Astrocyte of the hippocampus (primary cell): Measurements from ENCODE around the gene PLAAT4.
A peak's percentile ranks its signal among the peaks of the same experiment; 100 is the strongest.
"Not testable (repeated sequence)": the region's sequence is repeated elsewhere in the genome, so short reads cannot be mapped to it uniquely, and the experiment has no call there.

Experiments used
- DNase-seq: peaks from one replicate; pipeline ENCODE4 v3.0.0; 2011; ENCODE audit warnings: low read depth, low spot score

PLAAT4 gene

DNA sequence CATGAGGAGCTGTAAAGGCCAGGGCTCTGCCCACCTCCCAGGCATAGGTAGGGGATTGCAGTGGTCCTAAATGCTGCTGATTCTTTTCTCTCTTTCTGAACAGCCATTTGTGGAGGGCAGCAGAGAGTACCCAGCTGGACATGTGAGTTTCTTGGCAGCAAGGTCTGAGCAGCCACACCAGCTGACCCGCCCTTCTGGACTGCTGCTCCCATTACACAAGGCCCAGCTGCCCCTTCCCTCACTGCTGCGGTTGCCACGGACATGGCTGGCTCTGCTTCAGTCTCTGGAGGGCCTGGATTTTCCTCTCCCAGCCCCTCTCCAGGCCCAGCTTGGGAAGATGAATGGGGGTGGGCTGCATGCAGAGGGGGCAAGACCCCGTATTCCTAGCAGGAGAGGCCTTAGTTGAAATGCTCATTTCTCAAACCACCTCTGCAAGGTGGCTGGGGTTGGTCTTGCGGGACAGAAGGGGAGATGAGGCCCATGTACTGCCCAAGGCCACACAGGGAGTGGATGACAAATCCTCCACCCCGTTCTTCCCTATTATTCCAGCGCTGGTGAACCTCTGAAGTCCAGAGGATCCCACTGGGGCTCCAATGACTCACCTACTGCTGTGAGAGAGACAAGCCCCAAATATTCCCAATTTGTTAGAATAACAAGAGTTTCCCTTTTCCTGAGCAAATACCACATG, 26.1 kb upstream of the PLAAT4 start:
- DNase-seq: peak; percentile 46

DNA sequence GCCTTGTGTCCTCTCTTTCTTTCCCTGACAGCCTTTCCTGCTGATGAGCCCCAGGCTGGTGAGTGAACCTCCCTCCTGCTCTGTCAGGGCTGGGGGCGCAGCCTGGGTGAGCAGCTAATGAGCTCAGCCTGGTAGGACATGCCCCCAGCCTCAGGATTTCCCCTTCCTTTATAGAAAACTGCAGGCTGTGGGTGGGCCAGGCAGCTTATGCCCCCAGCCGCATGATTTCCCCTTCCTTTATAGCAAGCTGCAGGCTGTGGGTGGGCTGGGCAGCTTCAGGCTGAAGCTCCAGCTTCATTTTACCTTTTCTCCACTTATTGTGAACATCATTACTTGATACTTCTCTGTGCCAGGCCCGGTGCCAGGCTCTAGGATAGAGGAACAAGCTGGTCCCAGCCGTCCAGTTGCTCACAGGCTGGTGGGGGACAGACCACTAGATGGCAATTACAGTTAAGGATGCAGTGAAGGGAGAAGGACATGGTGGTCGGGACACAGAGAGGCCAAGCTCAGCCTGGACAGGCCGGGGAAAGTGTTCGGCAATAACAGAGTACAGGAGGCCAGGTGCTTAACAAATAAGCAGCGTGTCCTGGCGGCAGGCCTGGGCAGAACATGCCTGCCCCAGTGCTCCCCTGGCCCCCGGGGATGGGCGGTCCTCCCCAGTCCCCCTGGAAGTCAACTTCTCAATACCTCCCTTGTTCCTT, 25.4 kb upstream of the PLAAT4 start:
- DNase-seq: no peak

DNA sequence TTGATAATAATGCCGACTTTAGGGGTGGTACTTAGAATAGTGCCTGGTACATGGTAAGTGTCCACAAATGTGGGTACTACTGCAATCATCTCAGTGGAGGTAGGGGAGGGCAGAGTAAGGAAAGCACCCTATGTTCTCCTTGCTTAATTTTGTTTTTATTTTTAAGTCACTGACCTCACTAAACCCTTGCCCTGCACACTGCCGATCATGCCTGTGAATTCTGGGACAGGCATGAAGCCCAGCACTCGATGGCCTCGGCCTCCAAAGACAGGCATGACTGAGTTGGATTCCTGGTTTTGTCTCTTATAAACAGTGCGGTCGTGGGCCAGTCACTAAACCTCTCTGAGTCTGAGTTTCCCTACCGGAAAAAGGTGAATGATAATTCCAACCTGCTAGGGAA, 23.8 kb upstream of the PLAAT4 start:
- DNase-seq: no peak

DNA sequence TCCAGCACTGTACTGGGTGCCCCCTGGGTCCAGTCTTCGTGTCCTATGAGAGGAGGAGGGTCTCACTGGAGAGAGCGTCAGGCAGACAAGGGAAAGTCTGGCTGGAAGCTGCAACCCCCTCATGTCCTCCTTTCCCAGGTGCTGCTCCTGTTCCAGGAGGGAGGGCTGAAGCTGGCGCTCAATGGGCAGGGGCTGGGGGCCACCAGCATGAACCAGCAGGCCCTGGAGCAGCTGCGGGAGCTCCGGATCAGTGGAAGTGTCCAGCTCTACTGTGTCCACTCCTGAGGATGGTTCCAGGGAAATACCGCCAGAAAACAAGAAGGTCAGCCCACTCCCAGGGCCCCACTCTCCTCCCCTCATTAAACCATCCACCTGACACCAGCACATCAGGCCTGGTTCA, 20.5 kb upstream of the PLAAT4 start:
- DNase-seq: no peak

DNA sequence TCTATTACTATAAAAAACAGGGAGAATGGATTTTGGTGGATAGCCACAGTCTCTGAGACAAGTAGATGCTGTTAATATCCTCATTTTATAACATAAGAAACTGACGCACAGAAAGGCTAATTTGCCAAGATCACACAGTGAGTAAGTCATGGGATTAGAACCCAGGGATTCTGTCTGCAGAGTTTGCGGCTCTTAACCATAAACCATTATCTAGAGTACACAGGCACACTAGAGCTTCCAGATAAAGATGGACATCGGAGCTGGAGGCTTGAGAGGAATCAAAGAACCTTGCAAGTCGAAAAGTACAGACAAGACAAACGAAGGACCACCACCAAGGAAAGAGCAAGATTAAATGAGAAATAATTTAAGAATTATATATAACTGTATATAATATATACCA, 19.5 kb upstream of the PLAAT4 start:
- no peak for DNase-seq

DNA sequence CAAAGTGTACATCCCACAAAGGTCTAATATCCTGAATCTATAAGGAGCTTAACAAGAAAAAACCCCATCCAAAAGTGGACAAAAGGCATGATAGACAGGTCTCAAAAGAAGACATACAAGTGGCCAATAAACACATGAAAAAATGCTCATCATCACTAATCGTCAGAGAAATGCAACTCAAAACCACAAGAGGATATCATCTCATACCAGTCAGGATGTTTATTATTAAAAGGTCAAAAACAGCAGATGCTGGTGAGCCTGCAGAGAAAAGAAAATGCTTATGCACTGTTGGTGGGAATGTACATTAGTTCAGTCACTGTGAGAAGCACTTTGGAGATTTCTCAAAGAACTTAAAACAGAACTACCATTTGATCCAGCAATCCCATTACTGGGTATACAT, 18.1 kb upstream of the PLAAT4 start:
- peak; percentile 39 for DNase-seq

DNA sequence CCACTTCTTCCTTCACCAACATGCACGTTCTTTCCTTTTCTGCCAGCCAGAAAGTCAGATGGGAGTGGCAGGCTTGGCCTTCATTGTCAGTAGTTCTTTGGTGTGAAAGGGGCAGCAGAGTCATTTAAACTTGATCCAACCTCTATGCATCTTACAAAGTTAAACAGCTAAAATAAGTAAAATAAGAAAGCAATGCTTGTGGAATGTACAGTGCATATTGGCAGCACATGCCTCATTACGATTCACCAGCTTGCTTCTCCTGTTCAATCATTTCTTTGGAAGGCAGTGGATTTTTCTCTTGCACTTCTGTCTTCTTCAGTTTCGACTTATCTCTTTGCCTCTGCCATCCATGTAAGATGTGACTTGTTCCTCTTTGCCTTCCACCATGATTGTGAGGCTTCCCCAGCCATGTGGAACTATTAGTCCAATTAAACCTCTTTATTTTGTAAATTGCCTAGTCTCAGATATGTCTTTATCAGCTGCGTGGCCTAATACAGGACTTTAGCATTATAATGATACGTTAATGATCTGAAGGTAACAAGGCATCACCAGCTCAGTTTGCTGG, 15.9 kb upstream of the PLAAT4 start:
- DNase-seq: no peak

DNA sequence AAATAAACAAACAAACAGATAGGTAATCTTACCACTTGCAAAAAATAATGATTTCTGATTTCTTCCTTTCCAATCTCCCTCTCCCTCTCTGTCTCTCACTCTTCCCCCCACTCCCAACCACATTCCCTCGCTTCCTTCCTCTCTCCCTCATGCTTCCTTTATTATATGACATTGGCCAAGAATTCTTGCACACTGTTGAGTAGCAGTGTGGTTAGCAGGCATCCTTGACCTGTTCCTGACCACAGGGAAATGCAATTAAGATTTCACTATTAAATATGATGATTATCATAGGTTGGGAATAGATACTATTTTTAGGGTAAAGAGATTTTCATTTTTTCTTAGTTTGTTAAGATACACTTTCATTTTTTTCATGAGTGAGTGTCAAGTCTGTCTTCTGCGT, 14.7 kb upstream of the PLAAT4 start:
- no peak for DNase-seq

DNA sequence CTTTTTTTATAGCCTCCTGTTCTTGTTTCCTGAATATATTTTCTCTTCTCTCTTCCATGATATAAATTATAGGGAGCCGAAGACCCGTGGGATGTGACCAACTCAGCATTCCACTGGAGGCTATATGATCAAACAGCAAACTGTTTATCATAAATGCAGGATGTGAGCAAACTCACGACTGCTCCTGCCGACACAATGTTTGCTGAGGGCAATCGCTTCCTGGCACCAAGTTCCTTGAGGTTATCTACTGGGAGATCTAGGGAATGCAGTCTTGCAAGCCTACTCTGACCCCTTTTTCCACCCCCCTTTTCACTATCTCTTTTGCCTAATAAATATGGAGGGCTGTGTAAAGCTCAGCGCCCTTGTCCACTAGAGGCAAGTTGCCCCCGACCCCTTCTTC, 13.5 kb upstream of the PLAAT4 start:
- DNase-seq: no peak

DNA sequence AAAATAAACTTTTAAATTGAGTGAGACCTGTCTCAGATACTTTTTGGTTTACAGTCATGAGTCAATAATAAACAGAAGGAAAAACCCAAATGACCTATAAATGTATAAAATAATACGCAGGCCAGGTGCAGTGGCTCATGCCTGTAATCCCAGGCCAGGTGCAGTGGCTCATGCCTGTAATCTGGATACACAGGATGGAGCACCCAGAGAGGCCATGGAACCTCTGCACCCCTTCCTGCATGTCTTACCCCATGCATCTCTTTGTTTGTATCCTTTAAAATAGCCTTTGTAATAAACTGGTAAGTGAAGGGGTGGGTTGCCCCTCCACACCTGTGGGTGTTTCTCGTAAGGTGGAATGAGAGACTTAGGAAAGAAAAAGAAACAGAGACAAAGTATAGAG, 8.9 kb upstream of the PLAAT4 start:
- no peak for DNase-seq

DNA sequence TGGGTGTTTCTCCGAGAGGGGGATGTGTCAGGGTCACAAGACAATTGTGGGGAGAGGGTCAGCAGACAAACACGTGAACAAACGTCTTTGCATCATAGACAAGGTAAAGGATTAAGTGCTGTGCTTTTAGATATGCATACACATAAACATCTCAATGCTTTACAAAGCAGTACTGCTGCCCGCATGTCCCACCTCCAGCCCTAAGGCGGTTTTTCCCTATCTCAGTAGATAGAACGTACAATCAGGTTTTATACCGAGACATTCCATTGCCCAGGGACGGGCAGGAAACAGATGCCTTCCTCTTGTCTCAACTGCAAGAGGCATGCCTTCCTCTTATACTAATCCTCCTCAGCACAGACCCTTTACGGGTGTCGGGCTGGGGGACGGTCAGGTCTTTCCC, 8.5 kb upstream of the PLAAT4 start:
- not testable (repeated sequence) for DNase-seq

DNA sequence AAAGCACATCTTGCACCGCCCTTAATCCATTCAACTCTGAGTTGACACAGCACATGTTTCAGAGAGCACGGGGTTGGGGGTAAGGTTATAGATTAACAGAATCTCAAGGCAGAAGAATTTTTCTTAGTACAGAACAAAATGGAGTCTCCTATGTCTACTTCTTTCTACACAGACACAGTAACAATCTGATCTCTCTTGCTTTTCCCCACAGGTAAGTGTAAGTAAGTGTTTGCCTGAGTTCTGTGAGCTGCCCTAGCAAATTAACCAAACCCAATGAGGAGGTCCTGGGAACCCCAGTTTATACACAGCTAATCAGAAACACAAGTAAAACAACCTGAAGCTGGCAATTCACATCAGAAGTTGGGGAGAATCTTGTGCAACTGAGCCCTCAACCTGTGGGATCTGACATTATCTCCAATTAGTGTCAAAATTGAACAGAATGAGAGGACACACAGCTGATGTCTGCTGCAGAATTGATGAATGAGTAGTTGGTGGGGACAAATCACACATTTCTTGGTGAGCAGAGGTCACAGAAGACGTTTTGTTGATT, 7.8 kb upstream of the PLAAT4 start:
- DNase-seq: not testable (repeated sequence)

DNA sequence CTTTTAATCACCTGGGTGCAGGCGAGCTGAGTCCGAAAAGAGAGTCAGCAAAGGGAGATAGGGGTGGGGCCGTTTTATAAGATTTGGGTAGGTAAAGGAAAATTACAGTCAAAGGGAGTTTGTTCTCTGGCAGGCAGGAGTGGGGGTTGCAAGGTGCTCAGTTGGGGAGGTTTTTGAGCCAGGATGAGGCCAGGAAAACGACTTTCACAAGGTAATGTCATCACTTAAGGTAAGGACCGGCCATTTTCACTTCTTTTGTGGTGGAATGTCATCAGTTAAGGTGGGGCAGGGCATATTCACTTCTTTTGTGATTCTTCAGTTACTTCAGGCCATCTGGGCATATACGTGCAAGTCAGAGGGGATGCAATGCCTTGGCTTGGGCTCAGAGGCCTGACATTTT, 7.2 kb upstream of the PLAAT4 start:
- not testable (repeated sequence) for DNase-seq

DNA sequence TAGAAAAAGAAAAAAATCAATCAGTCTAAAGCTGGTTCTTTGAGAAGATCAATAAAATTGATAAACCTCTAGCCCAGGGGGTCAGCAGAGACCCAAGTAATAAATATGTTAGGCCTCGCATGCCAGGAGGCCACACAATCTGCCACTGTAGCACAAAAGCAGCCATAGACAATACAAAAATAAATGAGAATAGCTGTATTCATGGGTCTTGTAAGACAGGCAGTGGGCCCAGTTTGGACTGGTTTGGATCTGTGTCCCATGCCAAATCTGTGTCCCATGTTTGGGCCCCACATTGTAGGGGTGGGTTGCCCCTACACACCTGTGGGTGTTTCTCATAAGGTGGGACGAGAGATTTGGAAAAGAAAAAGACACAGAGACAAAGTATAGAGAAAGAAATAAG, 6.6 kb upstream of the PLAAT4 start:
- no peak for DNase-seq

DNA sequence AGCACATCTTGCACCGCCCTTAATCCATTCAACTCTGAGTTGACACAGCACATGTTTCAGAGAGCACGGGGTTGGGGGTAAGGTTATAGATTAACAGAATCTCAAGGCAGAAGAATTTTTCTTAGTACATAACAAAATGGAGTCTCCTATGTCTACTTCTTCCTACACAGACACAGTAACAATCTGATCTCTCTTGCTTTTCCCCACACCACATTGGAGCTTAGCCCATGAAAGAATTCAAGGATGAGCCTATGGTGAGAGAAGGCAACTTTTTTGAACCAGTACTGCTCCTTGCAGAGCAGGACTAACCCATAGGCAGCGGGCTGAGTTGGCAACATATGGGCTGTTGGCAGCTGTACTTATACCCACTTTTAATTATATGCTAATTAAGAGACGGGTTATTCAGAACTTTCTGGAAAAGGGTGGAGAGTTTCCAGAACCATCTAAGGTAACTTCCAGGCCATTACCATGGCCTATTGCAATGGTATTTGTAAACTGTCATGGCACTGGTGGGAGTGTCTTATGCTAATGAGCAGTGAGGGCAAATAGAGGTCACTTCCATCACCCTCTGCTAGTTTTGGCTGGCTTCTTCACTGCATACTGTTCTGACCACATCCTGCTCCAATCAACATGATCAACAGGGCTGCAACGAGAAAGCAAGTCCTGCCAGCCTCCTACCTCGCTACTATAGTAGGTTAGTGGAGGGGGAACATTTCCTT, 5.4 kb upstream of the PLAAT4 start:
- peak; percentile 96 for DNase-seq

DNA sequence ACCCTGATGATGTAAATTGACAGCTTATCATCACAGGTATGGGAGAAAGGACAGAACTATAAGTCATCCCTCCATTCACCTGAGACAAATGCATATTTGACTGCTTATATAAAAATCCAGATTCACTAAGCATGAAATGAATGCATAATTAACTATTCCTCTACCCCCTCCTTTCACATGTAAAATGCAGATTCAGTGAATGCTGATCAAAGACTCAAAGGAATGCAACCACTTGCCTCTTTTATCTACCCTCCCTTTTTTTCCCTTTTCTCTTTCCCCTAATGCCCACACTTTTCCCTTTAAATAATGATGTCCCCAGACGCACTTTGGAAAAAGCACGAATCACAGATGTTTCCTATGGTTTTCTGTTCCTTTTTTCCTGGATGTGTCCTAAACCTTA, 4.5 kb upstream of the PLAAT4 start:
- peak; percentile 29 for DNase-seq

DNA sequence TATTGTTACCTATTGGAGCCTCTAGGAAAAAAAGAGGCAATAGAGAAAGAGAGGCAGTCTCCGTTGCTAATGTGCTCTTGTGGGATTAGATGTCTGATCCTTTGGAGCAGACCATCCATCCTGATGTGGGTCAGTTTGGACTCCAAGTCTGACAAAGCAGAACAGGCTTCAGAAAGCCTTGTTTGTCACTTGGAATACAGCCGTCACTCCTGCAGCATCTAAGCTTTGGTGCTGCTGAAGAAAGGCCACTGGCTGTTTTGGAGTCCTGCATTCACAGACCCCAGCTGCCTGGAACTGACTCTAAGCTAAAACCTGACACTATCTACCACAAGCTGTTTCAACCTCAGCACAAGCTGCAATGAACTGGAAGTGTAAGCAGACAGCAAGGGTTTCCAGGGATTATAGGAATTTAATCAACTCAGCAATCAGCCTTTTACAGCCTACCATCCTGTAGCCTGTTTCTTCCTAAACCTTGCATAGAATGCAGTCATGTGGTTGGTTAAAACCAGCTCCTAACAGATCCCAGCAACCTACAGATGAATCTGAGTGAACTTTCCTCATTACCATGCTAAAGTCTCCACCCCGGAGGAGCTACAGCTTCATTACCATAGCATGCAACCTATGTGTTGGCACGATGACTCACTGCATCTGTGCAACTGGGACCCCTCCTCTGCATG, 3.7 kb upstream of the PLAAT4 start:
- DNase-seq: peak; percentile 48

DNA sequence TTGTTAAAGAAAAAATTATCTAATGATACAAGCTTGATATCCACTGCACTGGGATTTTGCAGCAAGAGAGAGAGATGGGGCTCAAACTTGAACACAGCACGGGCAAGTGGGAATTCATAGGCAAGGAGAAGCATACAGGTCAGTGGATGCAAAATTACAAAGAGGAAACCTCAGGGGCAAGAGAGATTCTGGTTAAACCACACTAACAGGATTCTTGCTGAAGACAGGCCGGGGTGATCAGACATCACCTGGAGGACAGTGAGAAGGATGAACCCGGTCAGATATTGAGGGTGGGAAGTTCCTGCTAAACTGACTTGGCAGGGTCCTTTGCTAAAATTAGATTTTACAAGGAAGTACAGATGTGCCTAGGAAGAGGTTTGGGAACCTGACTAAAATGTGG, 2.5 kb upstream of the PLAAT4 start:
- no peak for DNase-seq

DNA sequence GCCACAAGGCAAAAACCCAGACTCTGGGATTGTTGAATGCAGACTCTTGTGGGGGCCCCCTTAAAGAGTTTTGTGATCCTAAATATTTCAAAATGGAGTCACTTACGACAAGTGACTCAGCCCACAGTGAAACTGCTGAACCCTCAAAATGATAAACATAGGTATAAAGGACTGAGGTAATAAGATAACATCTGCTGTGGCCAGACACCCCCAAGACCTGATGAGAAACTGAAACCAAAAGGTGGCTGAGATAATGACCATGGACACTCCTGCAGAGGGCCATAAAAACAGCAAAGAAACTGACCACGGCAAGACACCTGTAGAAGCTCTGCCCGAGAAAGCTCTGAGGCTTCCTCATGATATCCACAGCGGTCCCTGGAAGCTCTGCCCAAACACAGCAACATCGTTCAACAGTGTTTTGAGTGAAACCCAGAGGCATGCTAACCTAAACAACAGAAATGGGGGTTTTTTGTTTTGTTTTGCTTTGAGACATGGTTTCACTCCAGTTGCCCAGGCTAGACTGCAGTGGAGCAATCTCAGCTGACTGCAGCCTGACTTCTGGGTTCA, 1.6 kb upstream of the PLAAT4 start:
- DNase-seq: no peak

DNA sequence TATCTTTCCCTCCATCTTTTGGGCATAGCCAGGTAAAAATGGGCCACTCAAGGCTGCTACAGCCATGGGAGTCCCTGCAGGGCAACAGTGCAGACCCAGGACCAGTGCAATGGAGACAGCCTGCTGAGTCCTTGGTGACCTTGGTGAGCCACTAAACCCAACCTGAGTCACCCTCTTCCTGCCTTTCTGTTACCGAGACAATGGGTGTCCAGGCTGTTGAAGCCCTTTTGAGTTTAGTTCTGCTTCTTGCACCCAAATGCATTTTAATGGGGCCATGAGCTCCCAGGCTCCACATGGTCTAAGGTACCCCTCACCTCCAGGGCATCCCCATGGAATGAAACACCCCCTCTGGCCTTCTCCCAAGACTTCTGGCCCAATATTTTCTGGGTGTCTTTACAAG, 874 bp upstream of the PLAAT4 start:
- no peak for DNase-seq
